HEK293 (cell line): Measurements from ENCODE around the gene LMTK3.
A peak's percentile ranks its signal among the peaks of the same experiment; 100 is the strongest.

Source experiments
- GFI1B ChIP-seq: fragments of 450-650 bp; formaldehyde crosslinking; IDR thresholded peaks from 2 replicates; pipeline ENCODE4 v1.5.1; 2016; ENCODE audit warnings: missing biosample characterization, missing genetic modification characterization
- KLF8 ChIP-seq: fragments of 450-650 bp; formaldehyde crosslinking; IDR thresholded peaks from 2 replicates; pipeline ENCODE4 v1.5.1; 2016; ENCODE audit warnings: missing biosample characterization, missing genetic modification characterization
- SP2 ChIP-seq: fragments of 450-650 bp; formaldehyde crosslinking; IDR thresholded peaks from 2 replicates; pipeline ENCODE4 v1.5.1; 2016; ENCODE audit warnings: missing biosample characterization, missing genetic modification characterization
- ZNF121 ChIP-seq: fragments of 450-650 bp; formaldehyde crosslinking; IDR thresholded peaks from 2 replicates; pipeline ENCODE4 v1.5.1; 2016; ENCODE audit warnings: missing biosample characterization, missing genetic modification characterization
- ZNF169 ChIP-seq: fragments of 450-650 bp; formaldehyde crosslinking; IDR thresholded peaks from 2 replicates; pipeline ENCODE4 v1.5.1; 2016; ENCODE audit warnings: missing biosample characterization, missing genetic modification characterization
- ZNF239 ChIP-seq: fragments of 450-650 bp; formaldehyde crosslinking; IDR thresholded peaks from 2 replicates; pipeline ENCODE4 v1.5.1; 2016; ENCODE audit warnings: missing biosample characterization, missing genetic modification characterization
- ZNF350 ChIP-seq: fragments of 450-650 bp; formaldehyde crosslinking; IDR thresholded peaks from 2 replicates; pipeline ENCODE4 v1.5.0; 2017; ENCODE audit warnings: missing biosample characterization, mild to moderate bottlenecking, missing genetic modification characterization
- ZNF549 ChIP-seq: fragments of 450-650 bp; IDR thresholded peaks from 2 replicates; pipeline ENCODE4 v1.5.1; 2018; ENCODE audit warnings: missing biosample characterization, missing genetic modification characterization, mild to moderate bottlenecking, inconsistent platforms, moderate library complexity
- ZNF558 ChIP-seq: fragments of 450-650 bp; formaldehyde crosslinking; IDR thresholded peaks from 2 replicates; pipeline ENCODE4 v1.5.1; 2016; ENCODE audit warnings: missing biosample characterization, missing genetic modification characterization
- ZNF623 ChIP-seq: fragments of 450-650 bp; formaldehyde crosslinking; IDR thresholded peaks from 2 replicates; pipeline ENCODE4 v1.5.1; 2016; ENCODE audit warnings: missing biosample characterization, missing genetic modification characterization
- TF ChIP-seq, protein P1 (sequence below): fragments of 450-650 bp; formaldehyde crosslinking; IDR thresholded peaks from 2 replicates; pipeline ENCODE4 v1.5.1; 2016; ENCODE audit warnings: missing biosample characterization, missing genetic modification characterization
- TF ChIP-seq, protein P2 (sequence below): fragments of 450-650 bp; formaldehyde crosslinking; IDR thresholded peaks from 2 replicates; pipeline ENCODE4 v1.5.1; 2016; ENCODE audit warnings: missing biosample characterization, missing genetic modification characterization
- TF ChIP-seq, protein P3 (sequence below): fragments of 450-650 bp; formaldehyde crosslinking; IDR thresholded peaks from 2 replicates; pipeline ENCODE4 v1.5.1; 2016; ENCODE audit warnings: missing biosample characterization, missing genetic modification characterization
- TF ChIP-seq, protein P4 (sequence below): fragments of 450-650 bp; formaldehyde crosslinking; IDR thresholded peaks from 2 replicates; pipeline ENCODE4 v1.5.1; 2016; ENCODE audit warnings: missing biosample characterization, missing genetic modification characterization

DNA sequence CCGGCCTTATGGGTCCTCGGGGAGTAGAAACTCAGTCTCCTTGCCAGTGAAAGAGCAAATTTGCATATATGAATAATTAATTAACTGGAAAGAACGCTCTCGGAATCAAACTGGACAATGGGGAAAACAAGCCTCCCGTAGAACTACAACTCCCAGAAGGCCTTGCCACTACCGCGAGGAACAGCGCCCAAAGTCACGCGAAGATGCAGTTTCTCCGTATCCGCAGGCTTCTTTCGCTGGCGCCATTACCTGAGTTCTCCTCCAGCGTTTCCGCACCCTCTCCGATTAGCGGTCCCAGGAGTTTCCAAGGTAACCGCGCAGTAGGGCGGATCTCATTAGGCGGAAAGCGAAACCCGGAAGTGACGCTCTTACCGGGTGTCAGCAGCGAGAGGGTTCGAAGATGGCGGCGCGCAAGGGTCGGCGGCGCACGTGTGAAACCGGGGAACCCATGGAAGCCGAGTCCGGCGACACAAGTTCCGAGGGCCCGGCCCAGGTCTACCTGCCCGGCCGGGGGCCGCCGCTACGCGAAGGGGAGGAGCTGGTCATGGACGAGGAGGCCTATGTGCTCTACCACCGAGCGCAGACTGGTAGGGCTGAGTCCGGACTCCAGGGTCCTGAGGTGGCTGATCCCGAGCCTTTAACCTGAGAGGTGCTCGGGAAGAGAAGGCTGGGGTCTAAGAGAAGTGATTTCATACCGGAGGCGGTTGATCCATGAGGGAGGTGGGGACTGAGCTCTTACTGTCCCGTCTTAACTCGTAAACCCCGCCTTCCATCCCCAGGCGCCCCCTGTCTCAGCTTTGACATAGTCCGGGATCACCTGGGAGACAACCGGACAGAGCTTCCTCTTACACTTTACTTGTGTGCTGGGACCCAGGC lies 65.8 kb downstream of the LMTK3 start, which contains the start of gene GRWD1:
- TF ChIP-seq, protein P1, sequence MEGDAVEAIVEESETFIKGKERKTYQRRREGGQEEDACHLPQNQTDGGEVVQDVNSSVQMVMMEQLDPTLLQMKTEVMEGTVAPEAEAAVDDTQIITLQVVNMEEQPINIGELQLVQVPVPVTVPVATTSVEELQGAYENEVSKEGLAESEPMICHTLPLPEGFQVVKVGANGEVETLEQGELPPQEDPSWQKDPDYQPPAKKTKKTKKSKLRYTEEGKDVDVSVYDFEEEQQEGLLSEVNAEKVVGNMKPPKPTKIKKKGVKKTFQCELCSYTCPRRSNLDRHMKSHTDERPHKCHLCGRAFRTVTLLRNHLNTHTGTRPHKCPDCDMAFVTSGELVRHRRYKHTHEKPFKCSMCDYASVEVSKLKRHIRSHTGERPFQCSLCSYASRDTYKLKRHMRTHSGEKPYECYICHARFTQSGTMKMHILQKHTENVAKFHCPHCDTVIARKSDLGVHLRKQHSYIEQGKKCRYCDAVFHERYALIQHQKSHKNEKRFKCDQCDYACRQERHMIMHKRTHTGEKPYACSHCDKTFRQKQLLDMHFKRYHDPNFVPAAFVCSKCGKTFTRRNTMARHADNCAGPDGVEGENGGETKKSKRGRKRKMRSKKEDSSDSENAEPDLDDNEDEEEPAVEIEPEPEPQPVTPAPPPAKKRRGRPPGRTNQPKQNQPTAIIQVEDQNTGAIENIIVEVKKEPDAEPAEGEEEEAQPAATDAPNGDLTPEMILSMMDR: peak; percentile 18; the same call in 1 of the 2 replicates
- no peak for TF ChIP-seq ZNF350 (tag by site-specific recombination)
- TF ChIP-seq, protein P2, sequence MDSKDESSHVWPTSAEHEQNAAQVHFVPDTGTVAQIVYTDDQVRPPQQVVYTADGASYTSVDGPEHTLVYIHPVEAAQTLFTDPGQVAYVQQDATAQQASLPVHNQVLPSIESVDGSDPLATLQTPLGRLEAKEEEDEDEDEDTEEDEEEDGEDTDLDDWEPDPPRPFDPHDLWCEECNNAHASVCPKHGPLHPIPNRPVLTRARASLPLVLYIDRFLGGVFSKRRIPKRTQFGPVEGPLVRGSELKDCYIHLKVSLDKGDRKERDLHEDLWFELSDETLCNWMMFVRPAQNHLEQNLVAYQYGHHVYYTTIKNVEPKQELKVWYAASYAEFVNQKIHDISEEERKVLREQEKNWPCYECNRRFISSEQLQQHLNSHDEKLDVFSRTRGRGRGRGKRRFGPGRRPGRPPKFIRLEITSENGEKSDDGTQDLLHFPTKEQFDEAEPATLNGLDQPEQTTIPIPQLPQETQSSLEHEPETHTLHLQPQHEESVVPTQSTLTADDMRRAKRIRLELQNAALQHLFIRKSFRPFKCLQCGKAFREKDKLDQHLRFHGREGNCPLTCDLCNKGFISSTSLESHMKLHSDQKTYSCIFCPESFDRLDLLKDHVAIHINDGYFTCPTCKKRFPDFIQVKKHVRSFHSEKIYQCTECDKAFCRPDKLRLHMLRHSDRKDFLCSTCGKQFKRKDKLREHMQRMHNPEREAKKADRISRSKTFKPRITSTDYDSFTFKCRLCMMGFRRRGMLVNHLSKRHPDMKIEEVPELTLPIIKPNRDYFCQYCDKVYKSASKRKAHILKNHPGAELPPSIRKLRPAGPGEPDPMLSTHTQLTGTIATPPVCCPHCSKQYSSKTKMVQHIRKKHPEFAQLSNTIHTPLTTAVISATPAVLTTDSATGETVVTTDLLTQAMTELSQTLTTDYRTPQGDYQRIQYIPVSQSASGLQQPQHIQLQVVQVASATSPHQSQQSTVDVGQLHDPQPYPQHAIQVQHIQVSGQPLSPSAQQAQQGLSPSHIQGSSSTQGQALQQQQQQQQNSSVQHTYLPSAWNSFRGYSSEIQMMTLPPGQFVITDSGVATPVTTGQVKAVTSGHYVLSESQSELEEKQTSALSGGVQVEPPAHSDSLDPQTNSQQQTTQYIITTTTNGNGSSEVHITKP (tag by site-specific recombination): peak; percentile 78
- TF ChIP-seq, protein P3, sequence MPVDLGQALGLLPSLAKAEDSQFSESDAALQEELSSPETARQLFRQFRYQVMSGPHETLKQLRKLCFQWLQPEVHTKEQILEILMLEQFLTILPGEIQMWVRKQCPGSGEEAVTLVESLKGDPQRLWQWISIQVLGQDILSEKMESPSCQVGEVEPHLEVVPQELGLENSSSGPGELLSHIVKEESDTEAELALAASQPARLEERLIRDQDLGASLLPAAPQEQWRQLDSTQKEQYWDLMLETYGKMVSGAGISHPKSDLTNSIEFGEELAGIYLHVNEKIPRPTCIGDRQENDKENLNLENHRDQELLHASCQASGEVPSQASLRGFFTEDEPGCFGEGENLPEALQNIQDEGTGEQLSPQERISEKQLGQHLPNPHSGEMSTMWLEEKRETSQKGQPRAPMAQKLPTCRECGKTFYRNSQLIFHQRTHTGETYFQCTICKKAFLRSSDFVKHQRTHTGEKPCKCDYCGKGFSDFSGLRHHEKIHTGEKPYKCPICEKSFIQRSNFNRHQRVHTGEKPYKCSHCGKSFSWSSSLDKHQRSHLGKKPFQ (tag by site-specific recombination): no peak
- TF ChIP-seq ZNF169: no peak
- no peak for TF ChIP-seq ZNF623 (tag by site-specific recombination)
- TF ChIP-seq, protein P4, sequence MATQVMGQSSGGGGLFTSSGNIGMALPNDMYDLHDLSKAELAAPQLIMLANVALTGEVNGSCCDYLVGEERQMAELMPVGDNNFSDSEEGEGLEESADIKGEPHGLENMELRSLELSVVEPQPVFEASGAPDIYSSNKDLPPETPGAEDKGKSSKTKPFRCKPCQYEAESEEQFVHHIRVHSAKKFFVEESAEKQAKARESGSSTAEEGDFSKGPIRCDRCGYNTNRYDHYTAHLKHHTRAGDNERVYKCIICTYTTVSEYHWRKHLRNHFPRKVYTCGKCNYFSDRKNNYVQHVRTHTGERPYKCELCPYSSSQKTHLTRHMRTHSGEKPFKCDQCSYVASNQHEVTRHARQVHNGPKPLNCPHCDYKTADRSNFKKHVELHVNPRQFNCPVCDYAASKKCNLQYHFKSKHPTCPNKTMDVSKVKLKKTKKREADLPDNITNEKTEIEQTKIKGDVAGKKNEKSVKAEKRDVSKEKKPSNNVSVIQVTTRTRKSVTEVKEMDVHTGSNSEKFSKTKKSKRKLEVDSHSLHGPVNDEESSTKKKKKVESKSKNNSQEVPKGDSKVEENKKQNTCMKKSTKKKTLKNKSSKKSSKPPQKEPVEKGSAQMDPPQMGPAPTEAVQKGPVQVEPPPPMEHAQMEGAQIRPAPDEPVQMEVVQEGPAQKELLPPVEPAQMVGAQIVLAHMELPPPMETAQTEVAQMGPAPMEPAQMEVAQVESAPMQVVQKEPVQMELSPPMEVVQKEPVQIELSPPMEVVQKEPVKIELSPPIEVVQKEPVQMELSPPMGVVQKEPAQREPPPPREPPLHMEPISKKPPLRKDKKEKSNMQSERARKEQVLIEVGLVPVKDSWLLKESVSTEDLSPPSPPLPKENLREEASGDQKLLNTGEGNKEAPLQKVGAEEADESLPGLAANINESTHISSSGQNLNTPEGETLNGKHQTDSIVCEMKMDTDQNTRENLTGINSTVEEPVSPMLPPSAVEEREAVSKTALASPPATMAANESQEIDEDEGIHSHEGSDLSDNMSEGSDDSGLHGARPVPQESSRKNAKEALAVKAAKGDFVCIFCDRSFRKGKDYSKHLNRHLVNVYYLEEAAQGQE (tag by site-specific recombination): no peak
- peak; percentile 79 for TF ChIP-seq KLF8 (tag by site-specific recombination)
- TF ChIP-seq SP2: peak; percentile 69
- TF ChIP-seq ZNF549 (tag by site-specific recombination): no peak
- no peak for TF ChIP-seq ZNF239 (tag by site-specific recombination)
- no peak for TF ChIP-seq ZNF121 (tag by site-specific recombination)
- TF ChIP-seq GFI1B (tag by site-specific recombination): no peak
- TF ChIP-seq ZNF558 (tag by site-specific recombination): no peak
